ENCODE data around the gene NANP.
"Not testable (repeated sequence)": the region's sequence is repeated elsewhere in the genome, so short reads cannot be mapped to it uniquely, and the experiment has no call there.

Gene NANP

GRCh38 chr20:25623736-25624499 is at the start of gene NANP:
TSS of gene NANP (minus strand) at chr20:25624014. CDS start at chr20:25623948, 66 bp downstream.
- peak; percentile 92 for DNase-seq

- no peak for DNase-seq
These were observed 48.9 kb upstream of the NANP start for GRCh38 chr20:25672659-25673235.

GRCh38 chr20:25669826-25670422 is 46.1 kb upstream of the NANP start:
- no peak for DNase-seq

- DNase-seq, result no peak
These were observed 44.6 kb upstream of the NANP start for GRCh38 chr20:25668446-25668845.

GRCh38 chr20:25659999-25660398 is 36.2 kb upstream of the NANP start:
- DNase-seq, result no peak

GRCh38 chr20:25654487-25654886 is 30.7 kb upstream of the NANP start:
- no peak for DNase-seq

- not testable (repeated sequence) for DNase-seq
These were observed 29.1 kb upstream of the NANP start for GRCh38 chr20:25652866-25653265.

GRCh38 chr20:25644814-25645213 is 21.0 kb upstream of the NANP start:
- no peak for DNase-seq

GRCh38 chr20:25643716-25644115 is 19.9 kb upstream of the NANP start:
- DNase-seq, result no peak

- DNase-seq, result no peak
These were observed 13.4 kb upstream of the NANP start for GRCh38 chr20:25637247-25637646.

GRCh38 chr20:25632940-25633790 is 9.4 kb upstream of the NANP start:
- DNase-seq, result no peak

- not testable (repeated sequence) for DNase-seq
These were observed 6.8 kb upstream of the NANP start for GRCh38 chr20:25630615-25631014.

GRCh38 chr20:25629816-25630499 is 6.1 kb upstream of the NANP start:
- no peak for DNase-seq

- no peak for DNase-seq
These were observed 3.0 kb upstream of the NANP start for GRCh38 chr20:25626779-25627178.

GRCh38 chr20:25624500-25624939 is 706 bp upstream of the NANP start:
- DNase-seq, result no peak

GRCh38 chr20:25623225-25623735 is 534 bp downstream of the NANP start:
- no peak for DNase-seq

- no peak for DNase-seq
These were observed 1.2 kb downstream of the NANP start for GRCh38 chr20:25622450-25623224.

GRCh38 chr20:25622049-25622448 is 1.8 kb downstream of the NANP start:
- DNase-seq, result no peak

GRCh38 chr20:25619514-25619913 is 4.3 kb downstream of the NANP start:
- no peak for DNase-seq

GRCh38 chr20:25608774-25609173 is 15.0 kb downstream of the NANP start:
- no peak for DNase-seq

GRCh38 chr20:25606094-25606695 is 17.6 kb downstream of the NANP start:
- DNase-seq, result no peak
